NCI-H526 treated with DMSO at 0.1 percent for 48 hours (cell line): ENCODE measurements around the gene NPHS2.
"Not testable (repeated sequence)": the region's sequence is repeated elsewhere in the genome, so short reads cannot be mapped to it uniquely, and the experiment has no call there.

Experiments
- DNase-seq: peaks from one replicate; lab custom pipeline; 2025; lab: John Stamatoyannopoulos, UW

Gene NPHS2

GRCh38 chr1:179547021-179547535 lies 28.7 kb downstream of the NPHS2 start:
- DNase-seq: no peak

- DNase-seq: no peak
Observed at GRCh38 chr1:179545321-179545720, 30.4 kb downstream of the NPHS2 start.

GRCh38 chr1:179541774-179542173 lies 34.0 kb downstream of the NPHS2 start:
- no peak for DNase-seq

GRCh38 chr1:179530352-179530751 lies 45.4 kb downstream of the NPHS2 start:
- no peak for DNase-seq

- no peak for DNase-seq
Observed at GRCh38 chr1:179529482-179530195, 46.1 kb downstream of the NPHS2 start.

GRCh38 chr1:179518544-179518943 lies 57.2 kb downstream of the NPHS2 start:
- not testable (repeated sequence) for DNase-seq

- DNase-seq: no peak
Observed at GRCh38 chr1:179516976-179517705, 58.6 kb downstream of the NPHS2 start.

GRCh38 chr1:179510038-179510437 lies 65.7 kb downstream of the NPHS2 start:
- DNase-seq: no peak

- DNase-seq: no peak
Observed at GRCh38 chr1:179509384-179509783, 66.4 kb downstream of the NPHS2 start.

- no peak for DNase-seq
Observed at GRCh38 chr1:179506199-179506598, 69.5 kb downstream of the NPHS2 start.
